Ovary (tissue), 3 donors: ENCODE results near the gene KRT3.

Experiments used
- CTCF ChIP-seq, 3 donors: fragments of 450-650 bp in 2 of 3; fragments of 200-600 bp in 1 of 3; IDR thresholded peaks; one replicate each; pipeline versions ENCODE4 v1.5.1 to v1.8.0; 2016 to 2022; ENCODE audit warnings: antibody characterized with exemption in 3 of 3, mild to moderate bottlenecking in 1 of 3
- EP300 ChIP-seq: sonication (generic); formaldehyde crosslinking; IDR thresholded peaks from one replicate; pipeline ENCODE4 v1.6.1; 2017; ENCODE audit warnings: antibody characterized with exemption
- donor health status: DM: no; HTN: no; CAD: no.

GRCh38 chr12:52806821-52807543 is 11.1 kb upstream of the KRT3 start:
- no peak for TF ChIP-seq CTCF (IDR thresholded peaks at IDR 0.05)
- no peak for TF ChIP-seq EP300
